Retina (tissue), 1 donor: ENCODE results near the gene SLC37A2.

Experiments
- DNase-seq: peaks from one replicate; pipeline ENCODE4 v3.0.0-alpha.2; 2016

The SLC37A2 gene

DNA sequence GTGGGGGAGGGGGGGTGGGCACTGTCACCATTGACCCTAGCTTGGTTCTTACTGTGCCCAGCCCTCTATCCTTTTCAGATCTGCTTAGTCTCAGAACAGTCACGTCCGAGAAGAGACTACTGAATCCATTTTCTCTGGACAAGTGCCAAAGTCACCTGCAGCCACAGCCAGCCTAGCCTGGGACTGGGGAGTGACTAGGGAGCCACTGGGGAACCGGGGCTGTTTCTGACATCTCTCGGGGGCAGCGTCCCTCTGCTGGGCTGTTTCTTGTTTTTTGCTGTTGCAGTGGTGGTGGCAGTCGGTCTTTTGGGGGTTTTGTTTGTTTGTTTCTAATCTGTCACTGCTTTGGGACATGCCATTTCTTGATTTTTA is 8.7 kb downstream of the SLC37A2 start:
- no peak for DNase-seq

DNA sequence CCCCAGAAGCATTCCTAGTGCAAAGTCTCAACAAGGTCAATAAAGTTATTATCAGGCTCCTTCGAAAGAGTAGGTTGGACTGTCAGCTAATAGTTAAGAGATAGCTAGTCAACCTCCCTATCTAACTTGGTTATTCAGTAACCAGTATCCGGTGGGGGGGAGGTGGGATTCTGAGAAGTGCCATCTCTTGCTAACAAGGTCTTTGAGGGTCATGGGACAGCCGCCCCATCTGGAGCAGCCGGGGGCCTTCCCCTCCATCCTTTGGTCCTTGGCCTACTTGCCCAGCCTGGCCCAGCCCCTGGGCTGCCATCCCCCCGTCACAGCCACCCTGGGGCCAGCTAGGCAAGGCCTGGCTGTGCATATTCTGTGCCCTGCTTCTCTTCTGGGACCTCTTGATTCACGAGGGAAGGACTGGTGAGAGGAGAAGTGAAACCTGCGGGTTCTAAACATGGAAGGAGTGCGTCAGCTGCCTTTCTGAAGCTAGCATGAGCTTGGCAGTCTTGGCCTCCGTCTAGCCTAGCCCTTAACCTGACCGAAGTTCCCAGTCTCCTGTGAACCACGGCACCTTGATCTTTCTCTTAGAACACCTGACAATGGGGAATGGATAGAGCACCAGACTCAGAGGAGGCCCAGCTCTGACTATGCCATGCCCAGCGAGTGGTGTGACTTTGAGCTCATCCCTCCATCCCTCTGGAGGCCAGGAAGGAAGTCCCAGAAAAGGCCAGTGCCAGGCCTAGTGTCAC is 9.3 kb downstream of the SLC37A2 start:
- no peak for DNase-seq

DNA sequence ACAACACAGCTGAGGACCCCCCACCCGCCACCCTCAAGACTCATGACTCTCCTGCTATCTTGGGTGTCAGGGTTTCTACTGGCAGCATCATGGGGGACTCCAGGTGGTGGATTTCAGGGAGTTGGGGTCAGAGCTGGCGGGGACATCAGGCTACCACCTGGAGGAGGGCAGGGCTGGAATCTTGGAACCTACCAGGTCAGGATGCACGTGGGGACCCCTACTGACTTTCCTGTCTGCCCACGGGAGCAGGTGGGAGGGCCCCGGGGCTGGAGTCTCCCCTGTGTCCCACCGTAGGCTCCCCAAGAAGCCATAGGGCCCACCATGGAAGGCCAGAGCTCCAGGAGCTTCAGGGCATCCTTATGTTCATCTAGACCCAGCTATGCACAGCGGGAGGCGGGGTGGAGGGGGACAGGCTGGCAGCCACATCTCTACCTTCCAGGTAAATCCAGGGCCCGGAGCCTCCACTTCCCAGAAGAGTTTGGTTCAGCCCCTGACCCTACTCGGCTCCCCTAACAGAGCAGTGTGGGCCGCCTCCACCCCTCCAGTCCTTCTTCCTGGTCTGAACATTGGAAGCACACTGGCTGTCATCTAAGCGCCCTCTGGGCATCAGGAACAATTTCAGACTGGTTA is 10.0 kb downstream of the SLC37A2 start:
- DNase-seq, result no peak

DNA sequence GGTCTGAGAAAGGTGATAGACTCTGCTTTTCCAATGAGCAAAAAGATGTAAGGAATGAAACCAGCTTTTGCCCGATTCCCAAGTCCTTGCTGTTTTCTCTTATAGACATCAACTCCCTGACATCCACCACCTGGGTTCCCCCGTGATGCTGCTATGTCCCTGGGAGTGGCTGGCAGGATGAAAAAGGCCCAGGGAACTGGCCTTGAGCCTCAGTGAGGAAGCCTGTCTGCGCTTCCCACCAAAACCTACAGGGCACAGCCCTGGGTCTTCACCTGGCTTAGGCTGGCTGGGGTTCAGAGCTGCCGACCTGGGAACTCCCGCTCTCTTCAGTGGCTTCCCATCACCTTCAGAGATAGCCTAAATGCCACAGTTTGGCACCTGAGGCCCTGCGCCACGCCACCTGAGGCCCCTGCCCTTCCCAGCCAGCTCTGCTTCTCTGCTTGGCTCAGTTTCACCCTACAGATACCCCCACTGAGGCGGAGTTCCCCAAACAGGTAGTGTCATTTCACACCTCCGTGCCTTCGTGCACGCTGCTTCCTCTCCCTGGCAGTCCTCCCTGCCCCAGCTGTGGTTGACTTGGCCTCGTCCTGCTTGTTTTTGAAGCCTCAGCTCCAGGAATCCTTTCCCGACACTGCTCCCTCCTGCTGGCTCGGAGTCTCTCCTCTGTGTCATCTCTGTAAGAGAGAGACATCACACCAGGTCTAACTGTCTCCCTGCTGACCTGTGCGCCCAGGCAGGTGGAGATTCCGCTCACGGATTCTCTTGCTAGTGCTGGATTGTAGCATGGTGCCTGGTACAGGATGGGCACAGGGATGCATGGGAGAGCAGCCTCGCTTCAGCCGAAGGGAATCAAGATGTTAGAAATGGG is 10.7 kb downstream of the SLC37A2 start:
- no peak for DNase-seq

DNA sequence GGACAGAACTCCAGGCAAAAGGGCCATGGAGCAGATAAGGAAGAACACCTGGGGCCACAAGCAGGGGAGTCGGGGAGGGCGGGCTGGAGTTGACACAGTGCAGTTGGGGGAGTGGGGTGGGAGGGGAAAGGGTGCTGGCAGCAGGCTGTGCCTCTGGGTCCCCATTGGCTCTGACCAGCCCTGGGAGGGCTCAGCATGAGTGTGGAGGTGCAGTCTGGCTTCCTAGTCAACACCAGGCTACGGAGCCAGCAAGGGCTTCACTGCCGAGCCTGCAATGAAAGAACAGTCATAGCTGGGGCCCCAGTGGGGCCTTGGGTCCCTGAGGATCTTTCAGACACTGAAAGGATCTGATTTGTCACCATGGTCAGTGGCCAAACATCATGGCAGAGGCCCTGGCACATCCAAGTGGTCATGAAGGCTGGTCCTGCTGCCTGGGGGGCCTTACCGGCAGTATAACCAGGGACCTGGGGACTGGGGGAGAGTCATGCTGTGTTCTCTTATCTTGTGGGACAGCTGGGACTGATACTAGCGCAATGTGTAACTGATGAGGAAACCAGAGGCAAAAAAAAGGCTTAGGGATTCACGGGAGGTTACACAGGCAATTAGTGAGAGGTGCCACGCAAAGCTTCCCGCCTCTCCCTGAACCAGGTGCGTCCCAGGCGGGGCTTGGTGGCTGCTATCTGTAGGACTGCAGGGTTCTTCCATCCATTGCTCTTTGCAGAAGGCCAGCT is 11.6 kb downstream of the SLC37A2 start:
- no peak for DNase-seq

DNA sequence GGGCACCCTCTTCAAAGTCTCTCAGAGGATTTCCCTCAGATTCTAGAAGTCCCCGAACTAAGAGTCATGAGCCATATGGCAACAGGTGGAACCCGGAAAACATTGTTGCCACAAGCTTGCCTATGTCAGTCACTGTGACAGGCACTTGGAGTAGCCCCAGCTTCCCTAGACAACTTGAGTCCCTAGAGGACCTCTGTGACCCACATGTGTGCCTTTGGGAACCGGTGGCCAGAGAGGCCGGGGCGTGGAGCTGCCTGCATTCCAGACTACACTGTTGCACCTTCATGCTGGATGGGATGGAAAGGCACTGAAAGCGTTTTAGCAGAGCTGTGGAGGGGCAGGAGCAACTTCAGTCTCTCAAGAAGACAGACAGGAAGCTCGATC is 12.1 kb downstream of the SLC37A2 start:
- no peak for DNase-seq

DNA sequence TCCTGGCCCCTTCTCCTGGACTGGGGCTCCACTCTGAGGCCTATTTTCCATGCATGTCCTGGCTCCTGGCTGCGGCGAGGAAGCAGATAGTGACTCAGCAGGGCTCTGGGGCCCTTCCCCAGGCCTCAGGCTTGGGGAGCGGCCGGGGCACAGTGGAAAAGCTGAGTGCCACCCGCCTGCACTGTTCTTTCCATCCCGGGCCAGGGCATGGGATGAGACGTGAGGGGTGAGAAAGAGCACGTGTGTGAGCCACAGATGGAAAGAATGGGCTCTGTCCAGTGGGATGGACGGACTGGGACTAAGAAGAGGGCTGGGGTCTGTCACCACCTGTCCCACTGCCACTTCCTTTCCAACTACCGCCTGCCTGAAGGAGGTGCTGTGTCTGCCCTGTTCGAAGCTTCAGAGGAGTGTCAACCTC is 12.8 kb downstream of the SLC37A2 start:
- no peak for DNase-seq

DNA sequence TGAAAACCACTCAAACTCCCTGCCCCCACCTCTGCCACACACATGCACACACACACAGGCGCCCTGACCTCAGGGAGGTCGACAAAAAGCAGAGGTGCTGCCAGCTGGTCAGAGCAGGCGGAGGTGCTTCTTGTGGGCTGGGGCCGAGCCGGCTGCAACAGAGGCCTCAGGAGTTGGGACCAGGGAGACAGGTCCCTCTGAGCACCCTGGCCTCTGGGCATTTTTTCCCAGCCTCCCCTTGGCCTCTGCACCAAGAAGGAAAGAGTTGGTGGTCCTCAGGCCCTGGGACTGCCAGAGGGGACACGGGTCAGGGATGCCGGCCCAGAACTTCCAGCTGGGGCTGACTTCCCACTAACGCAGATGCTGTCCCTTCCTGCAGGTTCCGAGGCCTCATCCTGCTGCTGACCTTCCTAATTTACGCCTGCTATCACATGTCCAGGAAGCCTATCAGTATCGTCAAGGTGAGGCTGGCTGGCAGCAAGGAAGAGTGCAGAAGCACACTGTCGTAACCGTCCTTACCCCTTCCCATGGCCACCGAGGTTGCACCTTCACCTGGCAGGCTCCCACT is 13.4 kb downstream of the SLC37A2 start:
- DNase-seq, result no peak

DNA sequence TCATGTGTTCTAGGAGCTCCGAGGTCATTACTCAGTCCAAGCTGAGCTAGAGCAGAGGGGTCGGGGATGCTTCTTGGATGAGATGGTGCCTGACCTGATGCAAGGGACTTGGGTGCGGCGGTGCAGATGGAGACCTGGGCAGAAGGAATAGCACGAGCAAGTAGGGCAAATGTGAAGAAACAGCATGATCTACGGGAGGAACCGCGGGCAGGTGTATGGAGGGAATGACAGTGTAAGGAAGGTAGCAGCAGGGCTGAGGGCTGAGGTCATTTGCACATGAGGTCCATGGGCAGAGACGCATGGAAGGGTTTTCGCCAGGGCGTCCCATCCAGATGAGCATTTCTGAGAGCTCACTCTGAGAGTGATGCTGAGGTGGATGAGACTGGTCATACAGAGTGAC is 14.9 kb downstream of the SLC37A2 start:
- DNase-seq, result no peak

DNA sequence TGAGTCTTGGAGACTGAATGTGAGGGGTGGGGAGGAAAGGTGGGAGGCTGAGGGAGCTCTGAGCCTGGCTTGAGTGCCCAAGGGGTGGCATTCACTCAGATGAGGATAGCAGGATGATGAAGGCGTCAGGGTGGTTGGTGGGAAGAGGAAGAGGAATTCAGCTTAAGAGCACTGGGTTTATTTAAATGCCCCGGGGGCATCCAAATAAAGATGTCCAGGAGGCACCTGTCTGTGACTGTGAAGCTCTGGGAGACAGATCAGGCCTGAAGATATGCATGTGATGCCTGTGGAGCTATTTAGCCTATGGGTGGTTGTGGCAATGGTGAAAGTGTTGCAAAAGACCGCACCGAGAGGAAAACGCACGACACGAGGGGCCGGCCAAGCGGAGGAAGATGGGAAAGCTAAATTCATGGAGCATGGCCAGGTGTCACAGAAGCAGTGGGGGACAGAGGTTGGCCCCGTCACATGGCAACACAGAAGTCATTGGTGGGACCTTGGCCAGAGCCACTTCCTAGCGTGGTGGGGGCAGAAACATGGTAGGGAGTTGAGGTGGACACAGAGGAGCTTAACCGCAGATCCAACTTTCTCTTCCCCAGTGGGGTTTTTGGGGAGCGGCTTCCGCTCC is 15.5 kb downstream of the SLC37A2 start:
- no peak for DNase-seq

DNA sequence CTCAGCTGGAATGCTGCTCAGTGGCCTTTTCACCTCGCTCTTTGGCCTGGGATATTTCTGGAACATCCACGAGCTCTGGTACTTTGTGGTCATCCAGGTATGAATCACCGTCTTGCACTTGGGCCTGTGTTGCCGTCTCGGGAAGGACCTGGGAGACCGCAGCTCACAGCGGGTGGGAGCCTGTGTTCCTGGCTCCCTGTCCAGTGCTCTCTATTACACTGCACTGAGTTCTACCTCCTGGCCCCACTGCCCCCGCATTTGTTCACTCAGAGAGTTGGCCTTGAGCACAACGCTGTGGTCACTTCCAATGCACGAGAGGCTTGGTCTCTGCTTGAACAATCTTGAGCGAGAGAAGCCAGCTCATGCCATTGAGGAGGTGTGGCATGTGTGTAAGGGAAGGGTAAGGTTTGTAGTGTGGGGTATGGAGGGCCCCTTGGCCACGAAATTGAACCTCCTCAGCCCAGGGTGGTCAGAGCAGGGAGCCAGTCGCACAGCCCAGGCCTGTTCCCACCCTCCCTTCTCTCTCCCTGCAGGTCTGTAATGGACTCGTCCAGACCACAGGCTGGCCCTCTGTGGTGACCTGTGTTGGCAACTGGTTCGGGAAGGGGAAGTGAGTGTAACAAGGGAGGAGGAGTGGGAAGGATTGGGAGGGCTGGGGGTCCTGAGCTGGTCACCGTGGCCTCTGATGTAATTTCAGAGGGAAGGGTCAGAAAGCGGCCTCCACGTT is 16.2 kb downstream of the SLC37A2 start:
- no peak for DNase-seq

DNA sequence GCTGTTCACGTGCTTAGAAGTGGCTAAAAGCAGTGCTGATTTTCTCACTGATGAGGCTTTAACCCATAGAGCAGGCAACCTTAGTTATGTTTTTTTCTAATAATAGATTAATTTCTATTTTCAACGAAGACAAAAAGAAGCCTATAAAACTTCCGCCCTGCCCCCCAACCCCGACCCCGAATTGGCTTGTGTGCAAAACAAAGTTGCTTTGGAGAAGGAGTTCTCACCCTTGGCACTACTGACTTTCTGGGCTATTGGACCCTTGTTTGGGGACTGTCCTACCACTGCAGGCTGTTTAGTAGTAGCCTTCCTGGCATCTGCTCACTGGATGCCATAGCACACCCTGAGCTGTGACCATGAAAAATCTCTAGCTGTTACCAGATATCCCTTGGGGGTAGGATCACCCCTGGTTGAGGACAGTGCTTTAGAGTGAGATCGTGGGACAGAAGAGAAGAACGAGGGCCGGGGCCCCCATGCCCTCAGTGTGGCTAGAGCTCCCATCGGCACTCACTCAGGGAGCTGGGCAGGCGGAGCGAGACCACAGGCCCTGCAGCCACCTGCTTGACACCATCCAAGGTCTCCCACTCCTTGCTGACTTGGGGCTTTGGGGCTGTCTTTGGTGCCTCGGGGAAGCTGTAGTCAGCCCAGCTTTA is 16.9 kb downstream of the SLC37A2 start:
- DNase-seq, result no peak

DNA sequence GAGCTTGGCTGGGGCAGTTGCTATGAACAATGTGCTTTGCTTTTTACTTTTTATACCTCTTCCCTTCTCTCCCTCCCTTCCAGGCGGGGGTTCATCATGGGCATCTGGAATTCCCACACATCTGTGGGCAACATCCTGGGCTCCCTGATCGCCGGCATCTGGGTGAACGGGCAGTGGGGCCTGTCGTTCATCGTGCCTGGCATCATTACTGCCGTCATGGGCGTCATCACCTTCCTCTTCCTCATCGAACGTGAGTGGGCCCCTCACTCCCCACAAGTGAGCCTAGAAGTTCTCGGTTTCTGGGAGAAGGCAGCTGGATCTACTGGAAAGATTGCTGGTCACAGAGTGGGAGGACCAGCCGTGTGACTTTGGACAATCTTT is 17.4 kb downstream of the SLC37A2 start:
- no peak for DNase-seq

DNA sequence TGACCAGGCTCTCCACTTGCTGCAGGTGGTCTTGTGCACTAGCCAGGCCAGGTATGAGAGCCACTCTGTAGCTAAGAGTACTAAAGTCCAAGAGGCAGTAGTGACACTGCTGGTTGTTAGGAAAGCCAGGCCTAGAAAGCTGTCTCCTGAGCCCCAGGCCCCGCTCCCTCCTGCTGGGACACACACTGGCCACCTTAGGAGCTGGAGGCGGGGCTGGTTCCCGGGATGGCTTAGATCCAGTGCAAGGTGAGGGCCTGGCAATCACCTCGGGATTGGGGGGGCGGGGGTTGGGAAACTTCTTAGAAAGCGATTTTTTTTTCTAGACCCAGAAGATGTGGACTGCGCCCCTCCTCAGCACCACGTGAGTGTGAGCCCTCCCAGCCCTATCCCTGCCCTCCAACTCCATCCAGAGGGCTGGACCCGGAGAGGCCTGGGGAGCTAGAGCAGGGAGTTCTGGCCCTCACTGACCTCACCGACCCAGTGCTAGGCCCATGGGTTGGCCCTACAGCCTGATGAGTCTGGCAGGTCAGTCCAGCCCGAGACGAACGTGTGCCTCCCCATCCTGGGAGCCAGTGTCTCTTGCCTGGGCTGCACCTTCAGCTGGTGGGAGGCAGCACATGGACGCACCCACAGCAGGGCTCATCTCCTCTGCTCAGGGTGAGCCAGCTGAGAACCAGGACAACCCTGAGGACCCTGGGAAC is 18.1 kb downstream of the SLC37A2 start:
- DNase-seq, result no peak

DNA sequence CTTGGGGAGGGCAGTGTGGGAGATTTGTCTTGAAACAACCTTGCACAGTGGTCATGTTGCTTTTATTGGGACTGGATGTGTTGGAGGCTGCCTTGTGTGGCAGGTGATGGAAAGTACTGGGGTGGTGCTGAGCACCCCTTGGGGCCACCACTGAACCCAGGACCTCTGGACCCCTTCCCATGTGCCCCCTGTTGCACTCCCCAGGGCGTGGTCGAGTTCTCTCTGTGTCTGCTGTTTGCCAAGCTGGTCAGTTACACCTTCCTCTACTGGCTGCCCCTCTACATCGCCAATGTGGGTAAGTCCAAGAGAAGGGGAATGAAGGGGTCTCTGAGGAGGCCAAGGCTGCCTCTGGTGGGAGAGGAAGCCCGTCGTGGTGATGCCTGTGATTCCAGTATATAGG is 18.9 kb downstream of the SLC37A2 start:
- DNase-seq, result no peak

DNA sequence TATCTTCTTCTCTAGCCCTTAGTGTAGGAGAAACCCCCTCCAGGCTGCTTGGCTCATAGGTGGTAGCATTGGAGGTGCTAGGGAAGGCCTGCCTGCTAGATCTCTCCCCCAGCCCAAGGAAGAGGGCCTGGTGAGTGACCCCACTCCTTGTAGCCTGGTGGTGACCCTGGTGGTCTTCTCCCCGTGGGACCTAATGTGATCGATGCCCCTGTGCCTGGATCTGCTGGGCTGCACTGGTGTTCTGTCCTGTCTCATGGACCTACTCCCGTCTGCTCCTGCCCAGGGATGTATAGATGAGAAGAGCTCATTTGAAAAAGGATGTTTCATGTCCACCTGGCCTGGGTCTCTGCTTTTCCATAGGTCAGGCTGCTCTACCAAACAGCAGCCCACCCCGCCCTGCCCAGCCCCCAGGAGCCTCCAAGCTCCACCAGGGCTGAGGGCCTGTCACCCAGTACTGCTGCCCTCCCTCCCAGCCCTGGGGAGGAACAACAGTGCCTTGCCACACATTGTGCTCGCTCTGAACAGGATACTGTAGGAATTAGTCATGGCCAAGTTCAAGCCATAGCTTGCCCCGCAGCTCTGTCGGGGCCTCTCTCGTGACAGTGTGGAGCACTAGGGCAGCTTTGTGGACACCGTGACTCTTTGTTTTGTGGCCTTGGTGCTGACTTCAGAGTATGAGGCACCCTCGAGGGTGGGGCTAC is 19.7 kb downstream of the SLC37A2 start:
- no peak for DNase-seq

DNA sequence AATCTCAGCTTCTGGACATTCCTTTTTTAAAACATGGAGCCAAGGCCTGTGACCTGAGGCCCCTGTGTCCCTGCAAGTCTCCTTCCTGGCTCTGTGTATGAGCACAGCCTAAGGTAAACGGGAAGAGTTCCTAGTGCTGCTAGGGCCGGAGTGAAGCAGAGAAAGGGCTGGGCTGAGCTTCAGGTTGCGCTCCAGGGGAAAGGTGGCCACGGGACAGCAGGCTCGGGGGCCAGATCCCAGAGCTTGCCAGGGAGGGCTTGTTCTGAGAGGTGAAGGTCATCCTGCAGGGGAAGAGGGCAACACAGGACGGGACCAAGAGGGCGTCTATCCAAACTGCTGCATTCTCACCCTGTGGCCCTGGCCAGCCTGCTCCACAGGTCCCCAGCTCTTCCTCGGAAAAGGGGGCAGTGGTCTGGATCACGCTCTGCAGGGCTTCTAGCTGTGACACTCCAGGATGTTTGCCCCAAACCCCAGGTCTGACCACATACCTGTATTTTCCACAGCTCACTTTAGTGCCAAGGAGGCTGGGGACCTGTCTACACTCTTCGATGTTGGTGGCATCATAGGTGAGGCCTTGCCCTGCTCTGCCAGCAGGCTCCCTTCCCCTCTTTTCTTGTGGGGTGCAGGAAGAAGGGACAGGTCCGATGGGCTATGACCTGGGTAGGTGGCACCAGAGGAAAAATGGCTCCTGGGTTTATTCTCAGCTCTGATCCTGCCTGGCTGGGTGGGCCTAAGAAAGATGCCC is 20.4 kb downstream of the SLC37A2 start:
- no peak for DNase-seq

DNA sequence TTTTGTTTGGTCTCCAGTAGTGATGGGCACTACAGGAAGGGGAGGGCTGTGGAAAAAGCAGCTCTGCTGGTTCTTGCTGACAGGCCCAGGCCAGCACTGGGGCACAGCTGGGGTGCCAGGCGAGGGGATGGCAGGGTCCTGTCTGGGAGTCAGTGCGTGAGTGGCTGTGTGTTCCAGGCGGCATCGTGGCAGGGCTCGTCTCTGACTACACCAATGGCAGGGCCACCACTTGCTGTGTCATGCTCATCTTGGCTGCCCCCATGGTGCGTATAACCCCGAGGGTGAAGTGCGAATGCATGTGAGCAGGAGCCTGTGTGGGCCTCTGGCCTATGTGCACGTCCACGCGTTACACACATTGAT is 20.9 kb downstream of the SLC37A2 start:
- no peak for DNase-seq

DNA sequence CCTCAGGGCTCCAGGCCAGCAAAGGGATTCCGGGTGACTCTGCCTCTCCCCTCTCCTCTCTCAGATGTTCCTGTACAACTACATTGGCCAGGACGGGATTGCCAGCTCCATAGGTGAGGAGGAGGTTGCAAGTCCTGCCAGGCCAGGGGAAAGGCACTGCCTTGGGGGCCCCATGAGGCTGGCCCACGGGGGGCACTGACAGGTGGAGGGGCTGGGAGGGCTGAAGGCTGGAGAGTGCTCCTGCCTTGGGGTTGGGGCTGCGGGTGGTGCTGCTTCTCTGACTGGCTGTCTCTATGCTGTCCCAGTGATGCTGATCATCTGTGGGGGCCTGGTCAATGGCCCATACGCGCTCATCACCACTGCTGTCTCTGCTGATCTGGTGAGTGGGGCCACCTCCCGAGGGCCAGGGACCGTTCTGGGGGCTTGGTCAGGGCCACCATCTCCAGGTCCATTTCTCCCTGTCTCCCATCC is 21.7 kb downstream of the SLC37A2 start:
- DNase-seq, result no peak
